ENCODE measurements around the gene ARFIP1.
A peak's percentile ranks its signal among the peaks of the same experiment; 100 is the strongest.

ARFIP1 gene

DNA sequence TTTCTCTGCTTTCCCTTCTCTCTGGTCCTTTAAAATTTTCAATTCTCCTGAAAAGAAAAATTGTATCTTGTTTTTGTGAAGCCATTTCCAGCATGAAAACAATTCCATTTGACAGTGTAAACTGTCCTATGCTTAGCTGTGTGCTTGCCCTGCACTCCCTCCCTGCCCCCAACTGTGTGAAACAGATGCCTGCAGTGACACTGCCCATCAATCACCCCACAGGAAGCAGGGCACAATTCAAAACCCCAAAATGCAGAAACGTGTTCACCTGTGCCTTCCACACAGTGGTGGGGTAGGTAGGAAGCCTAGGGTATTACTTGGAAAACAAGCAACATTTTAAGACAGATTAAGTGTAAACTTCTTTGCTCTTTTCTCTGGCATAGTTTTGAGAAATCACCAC, 150.1 kb downstream of the ARFIP1 start:
- H3K36me3 ChIP-seq (ENCODE audit: control insufficient read depth in 2 of 2, insufficient read depth in 2 of 2, low read length in 2 of 2): no peaks in the 10 kb centered on the region
- H3K4me1 ChIP-seq (ENCODE audit: control insufficient read depth in 2 of 2, insufficient read depth in 2 of 2, low read length in 2 of 2): no peaks in the 10 kb centered on the region
- no peak overlapping the region for H3K4me3 ChIP-seq (ENCODE audit: low read length in 2 of 2)
- no peak overlapping the region for H3K27ac ChIP-seq (ENCODE audit: low read depth in 2 of 2, low read length in 2 of 2)
- no peak overlapping the region for H3K9ac ChIP-seq (ENCODE audit: low read depth in 1 of 2, low read length in 2 of 2)
- no peaks in the 10 kb centered on the region for H3K27me3 ChIP-seq (ENCODE audit: control insufficient read depth in 2 of 2, insufficient read depth in 2 of 2, low read length in 2 of 2)
- H3K9me3 ChIP-seq (ENCODE audit: control insufficient read depth in 2 of 2, low read length in 2 of 2): no peaks in the 10 kb centered on the region

DNA sequence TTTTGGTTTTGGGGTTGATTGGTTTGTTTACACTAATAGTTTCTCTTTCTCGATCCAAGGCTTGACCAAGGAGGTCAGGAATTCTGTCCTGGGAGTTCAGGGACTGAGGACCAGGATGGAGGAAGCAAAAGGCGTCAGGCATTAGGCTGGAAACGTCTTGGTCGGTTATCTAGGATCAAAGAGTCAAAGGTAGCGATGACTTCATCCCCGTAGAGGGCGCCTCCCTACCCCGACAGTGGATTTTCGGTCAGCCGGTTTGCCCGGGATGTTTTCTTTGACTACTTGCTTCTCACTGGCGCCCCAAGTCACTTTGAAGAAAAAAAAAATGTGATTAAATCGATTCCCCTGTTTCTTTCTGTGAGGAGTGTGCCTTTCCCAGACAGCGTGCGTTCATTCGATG, 155.4 kb downstream of the ARFIP1 start:
- peaks cover 0 to 5% of the 10 kb centered on the region in 2 donors for H3K27me3 ChIP-seq (ENCODE audit: control insufficient read depth in 2 of 2, insufficient read depth in 2 of 2, low read length in 2 of 2)
- no peaks in the 10 kb centered on the region for H3K9me3 ChIP-seq (ENCODE audit: control insufficient read depth in 2 of 2, low read length in 2 of 2)
- H3K36me3 ChIP-seq (ENCODE audit: control insufficient read depth in 2 of 2, insufficient read depth in 2 of 2, low read length in 2 of 2): no peaks in the 10 kb centered on the region
- peak overlapping the region; percentile 68 to 91 for H3K9ac ChIP-seq (ENCODE audit: low read depth in 1 of 2, low read length in 2 of 2)
- peaks cover 10 to 11% of the 10 kb centered on the region in 2 donors for H3K4me1 ChIP-seq (ENCODE audit: control insufficient read depth in 2 of 2, insufficient read depth in 2 of 2, low read length in 2 of 2)
- H3K27ac ChIP-seq (ENCODE audit: low read depth in 2 of 2, low read length in 2 of 2): peak overlapping the region; percentile 91 to 92
- peak overlapping the region; percentile 70 to 89 for H3K4me3 ChIP-seq (ENCODE audit: low read length in 2 of 2)

DNA sequence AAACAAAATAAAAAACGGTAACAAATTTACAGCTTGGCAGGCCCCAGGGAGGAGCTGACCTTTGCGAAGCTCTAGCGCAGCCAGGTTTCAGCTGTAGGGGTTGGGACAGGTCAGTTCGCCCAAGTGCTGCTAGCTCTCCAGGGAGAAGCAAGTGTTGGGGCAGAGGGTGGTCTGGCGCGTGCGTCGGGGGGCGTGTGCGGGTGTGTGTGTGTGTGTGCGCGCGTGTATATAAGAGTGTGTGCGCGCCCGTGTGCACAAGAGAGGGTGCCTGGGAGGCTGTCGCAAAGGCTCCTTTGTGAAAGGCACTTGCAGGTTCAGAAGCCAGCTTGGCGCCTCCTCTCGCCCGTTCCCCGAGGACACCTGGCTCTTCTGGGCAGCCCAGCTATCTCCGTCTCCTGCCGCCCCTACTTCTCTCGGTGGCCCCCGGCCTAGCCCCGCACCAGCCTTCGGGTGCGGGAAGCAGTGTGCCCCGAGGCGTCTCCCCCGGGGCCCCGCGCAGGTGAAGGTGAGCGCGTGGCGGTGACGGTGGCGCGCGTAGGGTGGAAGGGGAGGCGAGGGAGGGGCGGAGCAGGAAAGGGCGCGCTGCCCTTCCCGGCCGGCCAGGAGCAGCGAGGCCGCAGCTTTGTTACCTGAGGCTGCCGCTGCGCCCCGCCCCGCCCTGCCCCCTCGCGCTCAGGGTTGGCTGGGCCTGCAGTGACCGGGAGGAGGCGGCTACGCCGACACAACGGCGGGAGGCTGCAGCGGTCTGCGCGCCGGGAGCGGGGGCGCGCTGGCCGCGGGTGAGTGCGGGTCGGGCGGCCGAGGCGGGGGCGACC, 156.1 kb downstream of the ARFIP1 start, which contains the start of gene FHDC1:
TSS of gene FHDC1 (plus strand) at position 693 of the 815 bp plus-strand sequence. CDS start 6,735 bp downstream, outside the sequence.
- Histone ChIP-seq H3K9ac (ENCODE audit: low read depth in 1 of 2, low read length in 2 of 2) (peak within 1 kb of the TSS; percentile 83 to 91), H3K27ac (ENCODE audit: low read depth in 2 of 2, low read length in 2 of 2) (peak within 1 kb of the TSS; percentile 92 to 93), H3K27me3 (ENCODE audit: control insufficient read depth in 2 of 2, insufficient read depth in 2 of 2, low read length in 2 of 2) (peaks cover 0 to 5% of the 10 kb centered on the region in 2 donors), H3K36me3 (ENCODE audit: control insufficient read depth in 2 of 2, insufficient read depth in 2 of 2, low read length in 2 of 2) (no peaks in the 10 kb centered on the region), H3K4me3 (ENCODE audit: low read length in 2 of 2) (peak within 1 kb of the TSS; percentile 79 to 89), H3K4me1 (ENCODE audit: control insufficient read depth in 2 of 2, insufficient read depth in 2 of 2, low read length in 2 of 2) (peaks cover 10 to 11% of the 10 kb centered on the region in 2 donors), H3K9me3 (ENCODE audit: control insufficient read depth in 2 of 2, low read length in 2 of 2) (no peaks in the 10 kb centered on the region)

DNA sequence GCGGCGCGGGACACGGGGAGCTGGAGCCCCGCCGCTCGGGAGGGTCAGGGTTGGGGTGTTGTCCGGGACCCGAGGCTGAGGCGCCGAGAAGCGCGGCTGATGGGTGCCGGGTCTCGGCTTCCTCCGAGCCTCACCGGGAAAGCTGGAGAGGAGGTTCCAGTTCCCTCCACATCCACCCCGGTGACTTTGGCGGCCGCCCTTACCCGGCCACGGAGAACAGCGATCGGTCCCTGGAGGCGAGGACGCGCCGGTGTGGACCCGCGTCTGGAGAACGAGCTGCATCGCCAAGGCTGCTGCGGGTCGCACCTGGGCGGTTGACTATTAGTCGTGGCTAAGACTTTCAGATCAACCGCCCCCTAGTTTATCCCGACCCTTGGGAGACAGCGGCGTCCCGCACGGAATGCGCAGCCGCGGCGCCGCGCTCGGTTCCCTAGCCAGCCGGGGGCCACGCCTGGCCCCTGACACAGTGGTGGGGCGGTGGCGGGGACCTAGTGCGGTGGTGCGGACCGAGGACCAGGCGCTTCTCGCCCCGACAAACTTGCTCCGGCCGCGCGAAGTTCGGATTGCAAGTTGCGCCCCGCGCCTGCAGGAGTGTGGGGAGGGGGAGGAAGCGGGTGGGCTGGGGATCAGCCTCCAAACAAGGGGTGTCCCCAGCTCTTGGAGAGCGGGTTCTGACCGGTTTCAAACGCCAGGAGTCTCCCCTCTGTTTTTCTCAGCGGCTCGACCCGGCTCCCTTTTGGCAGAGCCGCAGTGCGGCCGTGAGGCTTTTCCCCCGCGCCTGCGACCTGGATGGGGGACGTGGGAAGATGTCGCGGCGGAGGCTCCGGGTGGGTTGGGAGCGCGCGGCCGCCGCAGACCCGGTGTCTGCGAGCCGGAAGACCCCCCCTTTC, 156.9 kb downstream of the ARFIP1 start:
- H3K36me3 ChIP-seq (ENCODE audit: control insufficient read depth in 2 of 2, insufficient read depth in 2 of 2, low read length in 2 of 2): no peaks in the 10 kb centered on the region
- H3K9ac ChIP-seq (ENCODE audit: low read depth in 1 of 2, low read length in 2 of 2): peak overlapping the region; percentile 83 to 91
- H3K4me3 ChIP-seq (ENCODE audit: low read length in 2 of 2): peak overlapping the region; percentile 79 to 89
- H3K27ac ChIP-seq (ENCODE audit: low read depth in 2 of 2, low read length in 2 of 2): peak overlapping the region; percentile 88 to 93
- peaks cover 0 to 5% of the 10 kb centered on the region in 2 donors for H3K27me3 ChIP-seq (ENCODE audit: control insufficient read depth in 2 of 2, insufficient read depth in 2 of 2, low read length in 2 of 2)
- peaks cover 10 to 11% of the 10 kb centered on the region in 2 donors for H3K4me1 ChIP-seq (ENCODE audit: control insufficient read depth in 2 of 2, insufficient read depth in 2 of 2, low read length in 2 of 2)
- H3K9me3 ChIP-seq (ENCODE audit: control insufficient read depth in 2 of 2, low read length in 2 of 2): no peaks in the 10 kb centered on the region

DNA sequence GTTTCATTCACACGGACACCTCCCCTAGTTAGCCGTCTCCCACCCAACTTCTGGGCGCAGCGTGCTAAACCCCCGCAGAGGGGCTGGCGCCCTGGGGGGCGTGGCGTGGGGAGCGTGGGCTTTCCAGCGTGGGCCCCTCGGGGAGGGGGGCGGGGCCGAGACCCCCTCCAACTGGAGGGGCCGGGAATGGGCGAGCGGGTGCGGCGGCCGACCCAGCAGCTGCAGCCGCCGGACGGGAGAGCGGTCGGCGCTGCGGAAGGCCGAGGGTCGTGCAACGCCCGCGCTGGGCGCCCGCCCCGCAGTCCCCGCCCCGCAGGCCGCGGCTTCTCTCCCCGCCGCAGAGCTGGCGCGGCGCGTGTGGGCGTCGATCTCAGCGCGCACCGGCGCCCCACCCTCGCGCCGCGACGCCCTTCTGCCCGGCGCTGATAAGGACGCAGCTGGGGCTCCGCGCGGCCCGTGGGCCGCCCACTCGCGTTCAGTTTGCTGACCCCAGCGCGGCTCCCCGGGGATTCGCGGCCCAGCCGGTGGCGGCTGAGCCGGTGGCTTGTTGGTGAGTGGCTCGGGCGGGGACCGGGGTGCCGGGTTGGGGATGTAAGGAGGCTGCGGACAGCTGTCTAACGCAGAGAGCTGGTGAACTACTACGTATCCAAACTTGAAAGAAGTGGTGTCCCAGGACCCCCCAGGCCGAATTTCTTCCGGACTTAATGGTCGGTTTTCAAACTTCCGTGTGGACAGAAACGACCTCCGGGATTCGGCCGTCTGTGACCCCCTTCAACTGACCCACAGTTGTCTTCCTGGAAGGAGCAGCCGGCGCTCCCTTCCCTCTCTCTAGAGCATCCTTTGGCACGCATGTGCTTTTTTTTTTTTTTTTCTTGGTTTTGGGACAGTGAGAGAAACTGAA, 157.8 kb downstream of the ARFIP1 start:
- peaks cover 0 to 5% of the 10 kb centered on the region in 2 donors for H3K27me3 ChIP-seq (ENCODE audit: control insufficient read depth in 2 of 2, insufficient read depth in 2 of 2, low read length in 2 of 2)

DNA sequence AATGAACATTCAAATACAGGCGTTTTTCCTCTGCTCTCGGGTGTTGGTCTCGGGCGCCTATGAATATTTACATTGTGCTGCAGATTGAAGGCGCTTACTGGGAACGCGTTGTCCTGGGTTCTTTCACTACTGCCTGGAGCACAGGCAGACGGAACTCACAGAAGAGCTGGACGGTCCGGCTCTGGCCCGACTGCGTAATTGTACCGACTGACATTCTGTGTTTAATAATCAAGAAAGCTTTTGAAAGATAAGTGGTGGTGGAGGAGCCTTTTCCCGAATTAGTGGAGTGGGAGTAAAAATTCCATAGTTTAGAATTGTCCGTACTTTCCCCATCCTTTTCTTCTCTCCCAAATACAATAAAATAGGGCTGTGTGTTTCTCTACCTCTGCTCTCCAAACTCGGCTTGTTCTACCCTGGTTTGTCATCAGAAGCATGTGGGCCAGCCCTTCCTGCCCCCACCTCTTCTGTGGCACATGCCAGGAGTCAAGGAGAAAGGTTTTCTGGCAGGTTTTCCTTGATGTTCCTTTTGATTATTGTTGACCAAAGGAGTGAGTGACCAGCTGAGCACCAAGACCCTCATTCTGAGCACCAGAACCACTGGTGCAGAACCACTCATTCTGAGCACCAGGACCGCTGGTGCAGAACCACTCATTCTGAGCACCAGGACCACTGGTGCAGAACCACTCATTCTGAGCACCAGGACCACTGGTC, 158.6 kb downstream of the ARFIP1 start:
- Histone ChIP-seq H3K27me3 (ENCODE audit: control insufficient read depth in 2 of 2, insufficient read depth in 2 of 2, low read length in 2 of 2) (peaks cover 0 to 5% of the 10 kb centered on the region in 2 donors), H3K4me3 (ENCODE audit: low read length in 2 of 2) (peak overlapping the region; percentile 79 to 89), H3K9ac (ENCODE audit: low read depth in 1 of 2, low read length in 2 of 2) (peak overlapping the region in 1 of 2 donors; percentile 91), H3K4me1 (ENCODE audit: control insufficient read depth in 2 of 2, insufficient read depth in 2 of 2, low read length in 2 of 2) (peaks cover 10 to 11% of the 10 kb centered on the region in 2 donors), H3K36me3 (ENCODE audit: control insufficient read depth in 2 of 2, insufficient read depth in 2 of 2, low read length in 2 of 2) (peaks cover 2 to 3% of the 10 kb centered on the region in 2 donors), H3K27ac (ENCODE audit: low read depth in 2 of 2, low read length in 2 of 2) (peak overlapping the region in 1 of 2 donors; percentile 77), H3K9me3 (ENCODE audit: control insufficient read depth in 2 of 2, low read length in 2 of 2) (no peaks in the 10 kb centered on the region)

More for the DNA sequence above, 157.8 kb downstream of the ARFIP1 start:
- H3K4me3 ChIP-seq (ENCODE audit: low read length in 2 of 2): peak overlapping the region; percentile 79 to 89
- peaks cover 10 to 11% of the 10 kb centered on the region in 2 donors for H3K4me1 ChIP-seq (ENCODE audit: control insufficient read depth in 2 of 2, insufficient read depth in 2 of 2, low read length in 2 of 2)
- no peaks in the 10 kb centered on the region for H3K36me3 ChIP-seq (ENCODE audit: control insufficient read depth in 2 of 2, insufficient read depth in 2 of 2, low read length in 2 of 2)
- H3K27ac ChIP-seq (ENCODE audit: low read depth in 2 of 2, low read length in 2 of 2): peak overlapping the region; percentile 88 to 93
- peak overlapping the region; percentile 83 to 91 for H3K9ac ChIP-seq (ENCODE audit: low read depth in 1 of 2, low read length in 2 of 2)
- H3K9me3 ChIP-seq (ENCODE audit: control insufficient read depth in 2 of 2, low read length in 2 of 2): no peaks in the 10 kb centered on the region

DNA sequence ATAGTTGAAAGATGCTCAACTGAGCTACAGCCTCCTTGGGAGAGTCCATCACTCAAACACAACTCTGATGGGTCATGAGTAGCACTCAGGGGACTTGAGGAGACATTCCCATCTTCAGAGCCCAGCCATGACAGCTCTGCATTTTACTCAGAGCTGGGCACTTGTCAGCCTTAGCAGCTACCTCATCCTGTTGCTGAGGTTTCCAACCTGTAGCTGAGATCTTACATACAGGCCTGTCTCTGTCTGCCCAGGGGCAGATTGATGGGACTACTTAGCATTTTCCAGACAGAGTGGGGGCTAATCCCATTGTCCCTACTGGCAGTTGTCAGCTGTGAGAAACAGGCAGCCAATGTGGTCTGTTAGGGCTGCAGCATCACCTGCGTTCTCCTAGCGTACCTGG, 159.9 kb downstream of the ARFIP1 start:
- Histone ChIP-seq H3K4me1 (ENCODE audit: control insufficient read depth in 2 of 2, insufficient read depth in 2 of 2, low read length in 2 of 2) (peaks cover 10 to 16% of the 10 kb centered on the region in 2 donors), H3K9ac (ENCODE audit: low read depth in 1 of 2, low read length in 2 of 2) (no peak overlapping the region), H3K36me3 (ENCODE audit: control insufficient read depth in 2 of 2, insufficient read depth in 2 of 2, low read length in 2 of 2) (peaks cover 5 to 7% of the 10 kb centered on the region in 2 donors)

DNA sequence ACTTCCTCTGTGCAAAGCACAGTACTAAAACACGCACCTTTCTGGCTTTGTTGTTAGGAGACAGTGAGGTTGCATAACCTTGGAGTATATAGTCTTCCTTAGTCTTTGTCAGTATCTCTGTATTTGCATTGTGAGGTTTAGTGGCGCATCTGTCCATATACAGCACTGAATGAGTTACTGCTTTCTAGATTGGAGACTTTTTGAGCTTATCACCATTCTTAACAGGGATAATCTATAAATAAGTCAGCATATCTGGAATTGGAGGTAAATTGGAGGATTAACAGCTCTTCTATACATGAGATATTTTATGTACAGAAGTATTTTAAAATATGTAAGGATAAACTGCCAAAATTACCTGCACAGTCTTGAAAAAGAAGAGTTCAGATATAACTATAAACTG, 160.7 kb downstream of the ARFIP1 start:
- peaks cover 10 to 19% of the 10 kb centered on the region in 2 donors for H3K4me1 ChIP-seq (ENCODE audit: control insufficient read depth in 2 of 2, insufficient read depth in 2 of 2, low read length in 2 of 2)

More for the DNA sequence above, 159.9 kb downstream of the ARFIP1 start:
- H3K27me3 ChIP-seq (ENCODE audit: control insufficient read depth in 2 of 2, insufficient read depth in 2 of 2, low read length in 2 of 2): peaks cover 0 to 5% of the 10 kb centered on the region in 2 donors
- no peak overlapping the region for H3K4me3 ChIP-seq (ENCODE audit: low read length in 2 of 2)
- H3K27ac ChIP-seq (ENCODE audit: low read depth in 2 of 2, low read length in 2 of 2): no peak overlapping the region
- no peaks in the 10 kb centered on the region for H3K9me3 ChIP-seq (ENCODE audit: control insufficient read depth in 2 of 2, low read length in 2 of 2)

DNA sequence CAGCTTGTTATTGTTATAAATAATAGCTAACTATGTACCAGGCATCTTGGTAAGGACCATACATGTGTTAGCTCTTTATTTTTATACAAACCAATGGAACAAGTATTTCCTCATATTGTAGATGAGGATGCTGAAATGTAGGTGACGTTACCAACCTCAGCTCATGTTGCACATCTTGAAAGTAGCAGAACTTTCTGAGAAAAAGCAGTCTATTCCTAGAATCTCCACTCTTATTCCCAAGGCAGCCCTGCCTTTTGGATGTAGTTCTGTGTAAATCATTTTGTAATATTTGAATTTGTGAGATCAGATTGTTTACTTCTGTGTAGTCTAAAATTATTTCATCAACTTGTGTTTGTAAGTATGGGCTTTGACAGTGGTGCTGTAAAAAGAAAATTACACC, 161.7 kb downstream of the ARFIP1 start:
- Histone ChIP-seq H3K4me3 (ENCODE audit: low read length in 2 of 2) (no peak overlapping the region), H3K4me1 (ENCODE audit: control insufficient read depth in 2 of 2, insufficient read depth in 2 of 2, low read length in 2 of 2) (peaks cover 5 to 15% of the 10 kb centered on the region in 2 donors), H3K27ac (ENCODE audit: low read depth in 2 of 2, low read length in 2 of 2) (no peak overlapping the region), H3K36me3 (ENCODE audit: control insufficient read depth in 2 of 2, insufficient read depth in 2 of 2, low read length in 2 of 2) (peaks cover 5 to 7% of the 10 kb centered on the region in 2 donors), H3K9me3 (ENCODE audit: control insufficient read depth in 2 of 2, low read length in 2 of 2) (no peaks in the 10 kb centered on the region), H3K9ac (ENCODE audit: low read depth in 1 of 2, low read length in 2 of 2) (no peak overlapping the region), H3K27me3 (ENCODE audit: control insufficient read depth in 2 of 2, insufficient read depth in 2 of 2, low read length in 2 of 2) (peaks cover 0 to 5% of the 10 kb centered on the region in 2 donors)

More for the DNA sequence above, 160.7 kb downstream of the ARFIP1 start:
- H3K4me3 ChIP-seq (ENCODE audit: low read length in 2 of 2): no peak overlapping the region
- H3K9ac ChIP-seq (ENCODE audit: low read depth in 1 of 2, low read length in 2 of 2): no peak overlapping the region
- no peak overlapping the region for H3K27ac ChIP-seq (ENCODE audit: low read depth in 2 of 2, low read length in 2 of 2)
- H3K36me3 ChIP-seq (ENCODE audit: control insufficient read depth in 2 of 2, insufficient read depth in 2 of 2, low read length in 2 of 2): peaks cover 5 to 7% of the 10 kb centered on the region in 2 donors
- no peaks in the 10 kb centered on the region for H3K9me3 ChIP-seq (ENCODE audit: control insufficient read depth in 2 of 2, low read length in 2 of 2)
- H3K27me3 ChIP-seq (ENCODE audit: control insufficient read depth in 2 of 2, insufficient read depth in 2 of 2, low read length in 2 of 2): peaks cover 0 to 5% of the 10 kb centered on the region in 2 donors
